HEK293T (cell line): ENCODE data around the gene GNB1L.

Experiments
- HDGF ChIP-seq: fragments of 450-650 bp; IDR thresholded peaks from 2 replicates; pipeline ENCODE4 v1.6.1; 2017; ENCODE audit warnings: antibody characterized with exemption, borderline replicate concordance
- TARDBP ChIP-seq: fragments of 450-650 bp; IDR thresholded peaks from 2 replicates; pipeline ENCODE4 v1.6.1; 2016

DNA sequence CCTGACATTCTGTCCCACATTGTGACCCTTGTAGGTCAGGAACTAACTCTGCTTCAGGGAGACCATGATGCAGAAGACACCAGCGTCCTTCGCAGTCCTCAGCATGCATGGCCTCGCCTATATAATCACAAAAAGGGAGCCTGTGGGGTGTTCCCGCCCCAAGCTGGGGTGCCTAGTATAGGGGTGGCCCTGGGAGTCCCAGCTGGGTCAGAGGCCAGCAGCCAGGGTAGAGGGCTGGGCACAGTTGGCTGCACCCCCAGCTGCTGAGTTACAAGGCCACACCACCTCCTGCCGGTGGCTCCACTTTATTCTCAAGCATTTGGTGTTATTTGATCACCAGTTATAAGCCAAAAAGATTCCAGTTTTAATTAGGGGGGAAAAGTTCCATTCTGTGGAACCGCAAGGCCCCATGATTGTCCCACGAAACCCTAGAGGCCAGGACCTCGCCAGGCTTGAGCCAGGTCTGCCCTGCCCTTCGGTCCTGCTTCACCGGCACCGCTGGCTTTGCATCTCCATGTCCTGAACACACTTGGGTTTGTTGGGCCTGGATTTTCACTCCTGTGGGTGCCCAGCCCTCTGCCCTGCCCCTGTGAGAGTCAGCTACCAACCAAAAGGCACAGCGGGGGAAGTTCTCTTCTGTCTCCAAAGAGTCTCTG, 15.0 kb upstream of the GNB1L start:
- TF ChIP-seq HDGF (no peak), TARDBP (no peak)
